Body of pancreas (tissue), 4 donors: ENCODE data around the gene RNASEH2C. TPM values are rescaled to one million over a fixed set of nuclear protein-coding genes. Genes with fewer than 3 reads are reported as not detected.

Source experiments
- ATAC-seq: fragments of 150-250 bp; one replicate; pipeline ENCODE4 v1.9.1; 2016
- DNase-seq, 4 donors: peaks; one replicate each; pipeline ENCODE4 v3.0.0-alpha.2; 2019
- H3K27ac ChIP-seq, 4 donors: fragments of 200-600 bp; sonication (generic); 1 replicate in 3 of 4; 2 replicates in 1 of 4; pipeline versions ENCODE4 v1.5.1 to v1.6.1; 2016 to 2019; ENCODE audit warnings: mild to moderate bottlenecking in 1 of 4, mixed read lengths in 1 of 4, moderate library complexity in 1 of 4
- H3K27me3 ChIP-seq, 2 donors: fragments of 200-600 bp; sonication (generic); one replicate each; pipeline ENCODE4 v1.6.0; 2016; ENCODE audit warnings: mild to moderate bottlenecking in 1 of 2
- H3K36me3 ChIP-seq, 2 donors: fragments of 200-600 bp; sonication (generic); replicated peaks in 1 of 2; 2 replicates each; pipeline ENCODE4 v1.5.1; 2016; ENCODE audit warnings: low read depth in 2 of 2; ENCODE audit not compliant: insufficient read depth in 1 of 2
- H3K4me1 ChIP-seq: fragments of 200-600 bp; sonication (generic); one replicate; pipeline ENCODE4 v1.6.0; 2016
- H3K4me3 ChIP-seq, 2 donors: fragments of 200-600 bp; sonication (generic); 1 replicate in 1 of 2; 2 replicates in 1 of 2; pipeline ENCODE4 v1.5.1; 2016 to 2019
- H3K9me3 ChIP-seq, 3 donors: fragments of 200-600 bp; sonication (generic); 1 replicate in 2 of 3; 2 replicates in 1 of 3; pipeline ENCODE4 v1.5.1; 2016
- CTCF ChIP-seq, 7 experiments: fragments of 450-650 bp in 4 of 7; fragments of 200-600 bp in 3 of 7; sonication (generic) in 3 of 7; IDR thresholded peaks; one replicate each; pipeline ENCODE4 v1.5.1; 2016 to 2019; ENCODE audit warnings: antibody characterized with exemption in 7 of 7
- POLR2A ChIP-seq, 3 donors: fragments of 450-650 bp; IDR thresholded peaks; one replicate each; pipeline ENCODE4 v1.6.1; 2016; ENCODE audit warnings: antibody characterized with exemption in 3 of 3, mild to moderate bottlenecking in 2 of 3
- WGBS, 2 donors: methylation state at CpG; one replicate each; pipeline ENCODE4 v1.1.5; 2017; 5-methylcytosine and 5-hydroxymethylcytosine counted together
- intact Hi-C: fragments of 100-400 bp; cut with DNase I; formaldehyde crosslinking; loops from one replicate; pipeline ENCODE4 v1.15.1; 2023
- total RNA-seq, 2 donors: library from RNA; depleted of rRNA; stranded (reverse); fragments of >200 nt; gene quantifications; one replicate each; pipeline ENCODE4 v1.1.0, GENCODE V29; 2016

The RNASEH2C gene
- total RNA-seq, 2 donors from 2014 or later: 45.4 to 112 TPM

DNA sequence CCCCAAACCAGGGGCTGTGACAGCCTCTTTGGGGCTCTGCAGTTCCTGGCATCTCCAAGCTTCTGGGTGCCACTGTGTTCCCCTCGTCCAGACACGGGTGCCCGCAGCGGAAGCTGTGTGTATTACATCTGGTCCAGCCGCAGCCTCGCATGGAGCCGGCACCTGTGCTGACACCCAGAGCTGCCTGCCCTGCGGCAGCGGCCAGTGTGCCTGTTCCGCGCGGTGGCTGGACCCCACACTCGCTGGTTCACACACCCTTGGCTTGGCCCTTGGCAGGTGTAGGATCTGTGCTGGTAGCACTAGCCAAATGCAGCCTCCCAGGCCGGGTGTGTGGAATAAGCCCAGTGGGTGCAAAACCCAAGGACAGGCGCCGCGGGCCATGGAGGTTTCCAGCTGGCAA, 24.5 kb upstream of the RNASEH2C start:
- Histone ChIP-seq H3K27ac (no peak overlapping the region), H3K9me3 (no peaks in the 10 kb centered on the region), H3K36me3 (no peaks in the 10 kb centered on the region), H3K4me1 (peaks cover 8% of the 10 kb centered on the region), H3K27me3 (no peaks in the 10 kb centered on the region), H3K4me3 (no peak overlapping the region)
- no peak for TF ChIP-seq CTCF (IDR thresholded peaks at IDR 0.05)
- TF ChIP-seq POLR2A (IDR thresholded peaks at IDR 0.05): no peak
- ATAC-seq: no peak
- DNase-seq: no peak
- WGBS, 2 donors: 68 to 78% methylated on average over 4 to 17 of the region's 17 CpGs
- intact Hi-C loops: no loop called here

DNA sequence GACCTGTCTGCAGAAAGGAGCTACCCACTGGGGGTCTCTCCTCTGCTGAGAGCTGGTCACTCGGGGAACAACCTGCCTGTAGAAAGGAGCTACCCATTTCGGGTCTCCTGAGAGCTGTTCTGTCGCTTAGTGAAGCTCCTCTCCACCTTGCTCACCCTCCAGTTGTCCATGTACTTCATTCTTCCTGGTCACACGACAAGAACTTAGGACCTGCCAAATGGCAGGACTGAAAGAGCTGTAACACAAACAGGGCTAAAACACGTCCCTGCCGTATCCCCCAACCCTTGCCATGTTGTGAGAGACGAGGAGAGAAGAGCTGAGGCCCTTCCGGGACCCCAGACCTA, 24.1 kb upstream of the RNASEH2C start:
- 53 to 58% methylated on average over 8 of the region's 8 CpGs for WGBS, 2 donors
- TF ChIP-seq POLR2A (IDR thresholded peaks at IDR 0.05): no peak
- peak in 1 of 7 experiments; percentile 1 for TF ChIP-seq CTCF (IDR thresholded peaks at IDR 0.05)

GRCh38 chr11:65744026-65744698, 23.6 kb upstream of the RNASEH2C start:
- H3K27ac ChIP-seq: no peak overlapping the region
- 25 to 60% methylated on average over 9 to 18 of the region's 18 CpGs for WGBS, 2 donors
- H3K36me3 ChIP-seq: no peaks in the 10 kb centered on the region
- ATAC-seq: peak; percentile 97
- peak; percentile 61 to 80 (median 74) for DNase-seq
- H3K27me3 ChIP-seq: no peaks in the 10 kb centered on the region
- intact Hi-C loops: no loop called here
- H3K9me3 ChIP-seq: no peaks in the 10 kb centered on the region
- H3K4me1 ChIP-seq: peaks cover 8% of the 10 kb centered on the region
- no peak overlapping the region for H3K4me3 ChIP-seq
- TF ChIP-seq CTCF (IDR thresholded peaks at IDR 0.05) (peak; percentile 35 to 85 (median 68)), POLR2A (IDR thresholded peaks at IDR 0.05) (peak in 2 of 3 donors; percentile 11 to 23)

More for the DNA sequence above, 24.1 kb upstream of the RNASEH2C start:
- no peak overlapping the region for H3K4me3 ChIP-seq
- intact Hi-C loops: no loop called here
- no peaks in the 10 kb centered on the region for H3K9me3 ChIP-seq
- peaks cover 8% of the 10 kb centered on the region for H3K4me1 ChIP-seq
- ATAC-seq (no peak), DNase-seq (no peak)
- H3K27ac ChIP-seq: no peak overlapping the region
- H3K36me3 ChIP-seq: no peaks in the 10 kb centered on the region
- H3K27me3 ChIP-seq: no peaks in the 10 kb centered on the region

- 73 to 83% methylated on average over 5 to 10 of the region's 10 CpGs for WGBS, 2 donors
- no peaks in the 10 kb centered on the region for H3K27me3 ChIP-seq
- ATAC-seq: no peak
Measured at GRCh38 chr11:65743681-65744025, 23.1 kb upstream of the RNASEH2C start.

More at GRCh38 chr11:65743681-65744025, 23.1 kb upstream of the RNASEH2C start:
- intact Hi-C loops: no loop called here
- Histone ChIP-seq H3K4me3 (no peak overlapping the region), H3K4me1 (peaks cover 8% of the 10 kb centered on the region), H3K27ac (no peak overlapping the region), H3K36me3 (no peaks in the 10 kb centered on the region), H3K9me3 (no peaks in the 10 kb centered on the region)
- no peak for DNase-seq
- TF ChIP-seq POLR2A (IDR thresholded peaks at IDR 0.05): no peak
- no peak for TF ChIP-seq CTCF (IDR thresholded peaks at IDR 0.05)
